Measurements from ENCODE around the gene KRTAP9-2.
"Not testable (repeated sequence)": the region's sequence is repeated elsewhere in the genome, so short reads cannot be mapped to it uniquely, and the experiment has no call there.

DNA sequence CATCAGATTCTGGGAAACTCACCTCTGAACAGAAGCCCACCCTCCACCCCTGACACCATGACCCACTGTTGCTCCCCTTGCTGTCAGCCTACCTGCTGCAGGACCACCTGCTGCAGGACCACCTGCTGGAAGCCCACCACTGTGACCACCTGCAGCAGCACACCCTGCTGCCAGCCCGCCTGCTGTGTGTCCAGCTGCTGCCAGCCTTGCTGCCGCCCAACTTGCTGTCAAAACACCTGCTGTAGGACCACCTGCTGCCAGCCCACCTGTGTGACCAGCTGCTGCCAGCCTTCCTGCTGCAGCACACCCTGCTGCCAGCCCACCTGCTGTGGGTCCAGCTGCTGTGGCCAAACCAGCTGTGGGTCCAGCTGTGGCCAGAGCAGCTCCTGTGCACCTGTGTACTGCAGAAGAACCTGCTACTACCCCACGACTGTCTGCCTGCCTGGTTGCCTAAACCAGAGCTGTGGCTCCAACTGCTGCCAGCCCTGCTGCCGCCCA is at the start of gene KRTAP9-2:
- TF ChIP-seq ZNF341 (tag by site-specific recombination; IDR thresholded peaks at IDR 0.05; ENCODE audit: low read depth); ZNF157 (tag by site-specific recombination; IDR thresholded peaks at IDR 0.05); ZNF274 (IDR thresholded peaks at IDR 0.05; ENCODE audit: low read length); ZNF274 (tag by site-specific recombination; IDR thresholded peaks at IDR 0.05; ENCODE audit: borderline replicate concordance); KLF10 (tag by site-specific recombination; IDR thresholded peaks at IDR 0.05); SETDB1 (IDR thresholded peaks at IDR 0.05; ENCODE audit: insufficient read length, low read length); ZSCAN30 (tag by site-specific recombination; IDR thresholded peaks at IDR 0.05); ZNF146 (tag by site-specific recombination; IDR thresholded peaks at IDR 0.05); ZNF366 (tag by site-specific recombination; conservative IDR thresholded peaks at IDR 0.05): not testable (repeated sequence)
- TF ChIP-seq, protein P1, sequence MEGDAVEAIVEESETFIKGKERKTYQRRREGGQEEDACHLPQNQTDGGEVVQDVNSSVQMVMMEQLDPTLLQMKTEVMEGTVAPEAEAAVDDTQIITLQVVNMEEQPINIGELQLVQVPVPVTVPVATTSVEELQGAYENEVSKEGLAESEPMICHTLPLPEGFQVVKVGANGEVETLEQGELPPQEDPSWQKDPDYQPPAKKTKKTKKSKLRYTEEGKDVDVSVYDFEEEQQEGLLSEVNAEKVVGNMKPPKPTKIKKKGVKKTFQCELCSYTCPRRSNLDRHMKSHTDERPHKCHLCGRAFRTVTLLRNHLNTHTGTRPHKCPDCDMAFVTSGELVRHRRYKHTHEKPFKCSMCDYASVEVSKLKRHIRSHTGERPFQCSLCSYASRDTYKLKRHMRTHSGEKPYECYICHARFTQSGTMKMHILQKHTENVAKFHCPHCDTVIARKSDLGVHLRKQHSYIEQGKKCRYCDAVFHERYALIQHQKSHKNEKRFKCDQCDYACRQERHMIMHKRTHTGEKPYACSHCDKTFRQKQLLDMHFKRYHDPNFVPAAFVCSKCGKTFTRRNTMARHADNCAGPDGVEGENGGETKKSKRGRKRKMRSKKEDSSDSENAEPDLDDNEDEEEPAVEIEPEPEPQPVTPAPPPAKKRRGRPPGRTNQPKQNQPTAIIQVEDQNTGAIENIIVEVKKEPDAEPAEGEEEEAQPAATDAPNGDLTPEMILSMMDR (tag by site-specific recombination; IDR thresholded peaks at IDR 0.05), result not testable (repeated sequence)
- TF ChIP-seq, protein P2, sequence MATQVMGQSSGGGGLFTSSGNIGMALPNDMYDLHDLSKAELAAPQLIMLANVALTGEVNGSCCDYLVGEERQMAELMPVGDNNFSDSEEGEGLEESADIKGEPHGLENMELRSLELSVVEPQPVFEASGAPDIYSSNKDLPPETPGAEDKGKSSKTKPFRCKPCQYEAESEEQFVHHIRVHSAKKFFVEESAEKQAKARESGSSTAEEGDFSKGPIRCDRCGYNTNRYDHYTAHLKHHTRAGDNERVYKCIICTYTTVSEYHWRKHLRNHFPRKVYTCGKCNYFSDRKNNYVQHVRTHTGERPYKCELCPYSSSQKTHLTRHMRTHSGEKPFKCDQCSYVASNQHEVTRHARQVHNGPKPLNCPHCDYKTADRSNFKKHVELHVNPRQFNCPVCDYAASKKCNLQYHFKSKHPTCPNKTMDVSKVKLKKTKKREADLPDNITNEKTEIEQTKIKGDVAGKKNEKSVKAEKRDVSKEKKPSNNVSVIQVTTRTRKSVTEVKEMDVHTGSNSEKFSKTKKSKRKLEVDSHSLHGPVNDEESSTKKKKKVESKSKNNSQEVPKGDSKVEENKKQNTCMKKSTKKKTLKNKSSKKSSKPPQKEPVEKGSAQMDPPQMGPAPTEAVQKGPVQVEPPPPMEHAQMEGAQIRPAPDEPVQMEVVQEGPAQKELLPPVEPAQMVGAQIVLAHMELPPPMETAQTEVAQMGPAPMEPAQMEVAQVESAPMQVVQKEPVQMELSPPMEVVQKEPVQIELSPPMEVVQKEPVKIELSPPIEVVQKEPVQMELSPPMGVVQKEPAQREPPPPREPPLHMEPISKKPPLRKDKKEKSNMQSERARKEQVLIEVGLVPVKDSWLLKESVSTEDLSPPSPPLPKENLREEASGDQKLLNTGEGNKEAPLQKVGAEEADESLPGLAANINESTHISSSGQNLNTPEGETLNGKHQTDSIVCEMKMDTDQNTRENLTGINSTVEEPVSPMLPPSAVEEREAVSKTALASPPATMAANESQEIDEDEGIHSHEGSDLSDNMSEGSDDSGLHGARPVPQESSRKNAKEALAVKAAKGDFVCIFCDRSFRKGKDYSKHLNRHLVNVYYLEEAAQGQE (tag by site-specific recombination; IDR thresholded peaks at IDR 0.05), result not testable (repeated sequence)
- TF ChIP-seq, protein P3, sequence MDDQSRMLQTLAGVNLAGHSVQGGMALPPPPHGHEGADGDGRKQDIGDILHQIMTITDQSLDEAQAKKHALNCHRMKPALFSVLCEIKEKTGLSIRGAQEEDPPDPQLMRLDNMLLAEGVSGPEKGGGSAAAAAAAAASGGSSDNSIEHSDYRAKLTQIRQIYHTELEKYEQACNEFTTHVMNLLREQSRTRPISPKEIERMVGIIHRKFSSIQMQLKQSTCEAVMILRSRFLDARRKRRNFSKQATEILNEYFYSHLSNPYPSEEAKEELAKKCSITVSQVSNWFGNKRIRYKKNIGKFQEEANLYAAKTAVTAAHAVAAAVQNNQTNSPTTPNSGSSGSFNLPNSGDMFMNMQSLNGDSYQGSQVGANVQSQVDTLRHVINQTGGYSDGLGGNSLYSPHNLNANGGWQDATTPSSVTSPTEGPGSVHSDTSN (CRISPR knock-in tag; IDR thresholded peaks at IDR 0.05), result not testable (repeated sequence)
